C1 segment of cervical spinal cord (tissue), 14 donors: ENCODE data around the gene TTLL11.
"Not testable (repeated sequence)": the region's sequence is repeated elsewhere in the genome, so short reads cannot be mapped to it uniquely, and the experiment has no call there.

Experiments
- DNase-seq, 14 donors: peaks; one replicate each; lab custom pipeline; 2025; lab: John Stamatoyannopoulos, UW

Gene TTLL11

DNA sequence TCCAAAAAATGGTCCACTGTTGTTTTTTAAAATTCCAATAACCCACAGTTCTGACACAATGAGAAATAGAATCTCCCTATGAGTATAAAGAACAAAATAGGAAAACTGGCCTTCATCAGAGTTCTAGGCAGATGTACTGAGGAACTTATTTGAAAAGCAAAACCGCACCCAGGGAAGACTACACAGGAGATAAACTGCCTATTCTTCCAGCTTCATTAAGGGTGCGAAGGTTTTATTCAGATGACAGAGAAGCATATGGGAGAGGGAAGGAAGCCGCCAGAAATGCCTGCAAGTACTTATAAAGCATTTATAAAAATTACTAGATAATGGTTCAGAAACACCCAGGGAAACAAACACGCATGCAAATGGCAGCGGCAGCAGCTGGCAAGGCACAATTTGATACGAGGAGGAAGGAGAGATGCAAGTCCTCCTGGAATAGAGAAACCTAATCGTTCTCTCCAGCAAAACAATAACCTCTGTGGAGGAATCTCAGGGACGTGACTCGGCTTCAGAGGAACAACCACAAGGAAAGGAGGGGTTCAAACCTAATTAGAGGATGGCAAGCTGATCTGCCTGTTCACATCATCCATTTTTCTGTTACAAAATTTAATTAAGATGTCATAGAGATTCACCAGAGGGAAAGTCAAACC is 9.0 kb downstream of the TTLL11 start:
- no peak for DNase-seq

DNA sequence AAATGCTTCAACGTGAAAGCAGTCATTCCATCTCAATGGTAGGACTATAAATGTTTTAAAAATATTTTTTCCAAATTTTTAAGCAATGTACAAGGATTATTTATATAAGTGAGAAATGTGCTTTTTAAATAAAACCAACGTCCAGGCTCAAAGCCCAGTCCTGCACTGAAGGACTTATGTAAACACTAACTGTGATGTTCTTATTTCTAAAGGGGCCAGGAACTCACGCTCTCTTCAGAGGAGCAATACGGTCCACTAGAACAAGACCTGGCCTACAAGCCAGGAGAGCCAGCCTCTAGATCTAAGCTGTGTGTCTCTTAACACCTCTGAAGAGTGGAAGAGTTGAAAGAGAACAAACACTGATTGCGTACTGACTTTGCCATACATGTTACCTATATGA is 12.1 kb downstream of the TTLL11 start:
- no peak for DNase-seq

DNA sequence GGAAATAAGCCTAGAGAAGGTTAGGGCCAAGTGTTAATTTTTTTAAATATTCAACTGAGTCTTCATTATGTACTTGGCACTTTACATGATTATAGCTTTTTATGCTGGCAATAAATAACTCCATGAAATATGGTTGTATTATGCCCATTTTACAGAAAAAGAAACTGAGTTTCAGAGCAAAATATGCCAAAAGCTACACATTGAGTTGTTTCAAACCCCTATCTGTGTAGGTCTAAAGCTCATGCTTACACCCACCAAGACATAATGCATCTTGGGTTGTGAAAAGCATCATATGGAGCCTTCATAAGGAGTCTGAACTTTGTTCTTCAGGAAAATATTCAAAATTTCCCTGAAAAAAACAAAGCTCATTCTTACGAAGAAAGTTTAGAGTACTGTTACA is 14.6 kb downstream of the TTLL11 start:
- no peak for DNase-seq

DNA sequence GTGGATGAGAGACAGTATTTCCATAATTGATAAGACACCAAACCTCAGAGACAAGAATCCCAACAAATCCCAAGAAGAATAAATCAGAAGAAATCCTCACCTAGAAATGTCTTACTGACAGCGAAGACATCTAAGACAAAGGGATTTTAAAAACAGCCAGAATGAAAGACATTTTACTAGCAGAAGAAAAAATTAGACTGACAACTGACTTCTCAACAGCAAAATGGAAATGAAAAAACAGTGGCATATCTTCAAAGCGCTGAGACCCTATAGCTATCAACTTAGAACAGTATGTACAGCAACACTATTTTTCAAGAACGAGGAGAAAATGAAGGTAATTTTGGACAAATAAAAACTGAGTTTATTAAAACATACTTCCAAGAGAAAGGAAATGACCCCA is 16.3 kb downstream of the TTLL11 start:
- DNase-seq, result no peak

DNA sequence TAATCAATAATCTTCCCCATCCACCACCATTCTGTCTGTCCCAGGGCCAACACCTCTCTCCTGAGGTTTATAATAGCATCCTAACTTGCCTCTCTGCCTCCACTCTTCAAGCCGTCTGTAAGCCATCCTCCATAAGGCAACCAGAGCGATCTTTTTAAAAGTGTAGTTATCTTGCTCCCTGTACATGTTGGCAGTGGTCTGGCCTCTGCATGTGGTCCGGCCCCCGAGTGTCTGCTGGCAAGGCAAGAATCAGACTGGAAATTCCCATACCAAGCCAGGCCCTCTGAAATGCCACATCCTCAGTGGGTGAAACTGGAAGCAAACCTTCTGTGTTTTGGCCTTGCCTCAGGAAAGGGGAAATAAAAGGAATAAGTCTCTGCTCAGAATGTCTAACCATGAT is 17.0 kb downstream of the TTLL11 start:
- no peak for DNase-seq

DNA sequence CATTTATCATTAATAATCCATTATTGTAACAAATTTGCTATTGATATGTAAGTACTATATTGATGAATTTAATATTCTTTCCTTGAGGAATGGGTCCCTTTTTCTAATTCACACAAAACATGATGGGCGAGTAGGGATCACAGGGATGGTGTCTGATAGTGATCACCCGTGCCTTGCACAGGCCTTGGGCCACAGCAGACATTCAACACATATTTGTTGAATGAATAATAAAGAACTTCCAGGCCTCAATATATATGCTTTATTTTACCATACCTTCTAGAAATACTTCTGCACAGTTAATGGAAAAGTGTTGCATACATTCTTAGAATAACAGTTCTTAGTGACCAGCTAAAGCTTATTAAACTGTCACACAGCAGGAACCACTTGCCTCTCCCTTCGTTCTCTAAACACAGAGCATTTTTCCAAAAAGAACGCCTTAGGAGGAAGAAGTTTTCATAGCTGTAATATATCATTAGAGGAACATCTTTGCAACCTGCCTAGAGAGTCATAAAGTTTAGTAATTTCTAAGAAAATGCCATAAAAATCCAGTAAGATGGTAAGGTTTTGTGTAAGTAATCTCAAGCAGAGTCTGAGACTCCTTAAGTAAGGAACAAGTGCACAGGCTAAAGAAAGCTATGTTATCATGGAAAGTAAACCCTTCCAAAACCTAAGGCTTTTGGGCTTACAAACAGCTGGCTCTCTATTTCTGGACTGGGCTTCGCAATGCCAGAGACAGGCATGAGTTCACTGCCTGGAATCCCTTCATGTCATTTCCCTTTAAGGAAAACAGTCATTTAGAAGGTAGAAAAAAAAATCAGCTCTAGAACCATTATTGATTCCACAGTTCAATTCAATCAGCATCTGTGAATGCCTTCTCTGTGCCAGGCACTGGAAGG is 17.7 kb downstream of the TTLL11 start:
- DNase-seq, result no peak

DNA sequence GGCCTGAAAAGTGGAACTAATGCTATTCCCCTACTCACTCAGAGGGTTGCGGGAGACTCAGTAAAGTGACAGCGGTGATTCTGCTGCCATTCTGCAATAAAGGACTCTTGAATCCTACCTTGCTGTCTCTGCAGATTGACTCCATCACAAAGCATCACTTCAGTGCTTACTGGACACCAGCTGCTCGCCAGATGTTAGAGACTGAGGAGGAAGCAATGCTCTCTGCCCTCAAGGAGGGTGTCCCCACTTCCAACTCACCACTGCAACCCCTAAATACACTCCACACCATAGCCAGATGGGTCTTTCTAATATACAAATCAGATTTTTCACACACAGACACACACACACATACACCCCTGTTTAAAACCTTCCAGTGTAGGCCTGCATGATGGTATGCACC is 21.4 kb downstream of the TTLL11 start:
- no peak for DNase-seq

DNA sequence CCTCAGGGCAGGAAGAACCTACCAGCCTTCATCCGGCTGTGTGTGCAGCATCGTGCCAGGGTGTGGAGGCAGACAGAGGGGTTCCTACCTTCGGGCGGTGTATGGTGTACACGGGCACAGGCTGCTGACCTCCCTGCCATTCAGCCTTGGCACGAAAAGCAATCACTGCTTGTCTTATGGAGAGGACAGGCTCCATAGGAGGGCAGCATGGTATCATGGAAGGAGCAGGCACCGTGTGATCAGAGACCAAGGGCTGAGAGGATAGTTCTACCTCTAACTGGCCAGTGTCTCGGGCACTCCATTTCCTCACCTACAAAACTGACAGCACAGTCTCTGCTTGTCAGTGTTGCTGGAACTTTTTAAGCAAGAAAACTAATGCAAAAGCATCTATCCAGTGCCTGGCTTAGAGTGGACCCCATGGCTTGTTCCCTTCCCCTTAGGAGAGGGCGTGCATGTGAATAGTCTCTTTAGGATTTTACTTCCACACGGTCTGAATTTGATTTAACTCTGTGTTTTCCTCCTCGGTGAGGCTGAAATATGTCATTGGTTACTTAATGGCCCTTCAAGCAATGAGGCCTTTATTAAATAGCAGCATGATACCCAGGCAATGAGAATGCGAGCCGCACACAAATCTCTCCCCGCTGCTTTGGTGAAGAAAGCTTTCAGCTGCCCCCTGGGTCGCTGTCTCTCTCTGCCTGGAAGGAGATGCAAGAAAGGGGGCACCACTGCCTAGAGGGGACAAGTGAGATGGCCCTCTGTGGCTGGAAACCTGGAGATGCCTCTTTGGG is 22.2 kb downstream of the TTLL11 start:
- DNase-seq, result peak in 1 of 14 donors; percentile 33

DNA sequence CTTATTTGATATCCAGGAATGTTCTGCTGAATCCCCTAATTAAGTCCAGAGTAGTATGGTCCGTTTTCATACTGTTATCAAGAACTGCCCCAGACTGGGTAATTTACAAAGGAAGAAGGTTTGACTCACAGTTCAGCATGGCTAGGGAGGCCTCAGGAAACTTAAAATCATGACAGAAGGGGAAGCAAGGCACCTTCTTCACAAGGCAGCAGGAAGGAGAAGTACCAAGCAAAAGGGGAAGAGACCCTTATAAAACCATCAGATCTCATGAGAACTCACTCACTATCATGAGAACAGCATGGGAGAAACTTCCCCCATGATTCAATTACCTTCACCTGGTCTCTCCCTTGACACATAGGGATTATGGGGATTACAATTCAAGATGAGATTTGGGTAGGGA is 26.4 kb downstream of the TTLL11 start:
- DNase-seq, result not testable (repeated sequence)

DNA sequence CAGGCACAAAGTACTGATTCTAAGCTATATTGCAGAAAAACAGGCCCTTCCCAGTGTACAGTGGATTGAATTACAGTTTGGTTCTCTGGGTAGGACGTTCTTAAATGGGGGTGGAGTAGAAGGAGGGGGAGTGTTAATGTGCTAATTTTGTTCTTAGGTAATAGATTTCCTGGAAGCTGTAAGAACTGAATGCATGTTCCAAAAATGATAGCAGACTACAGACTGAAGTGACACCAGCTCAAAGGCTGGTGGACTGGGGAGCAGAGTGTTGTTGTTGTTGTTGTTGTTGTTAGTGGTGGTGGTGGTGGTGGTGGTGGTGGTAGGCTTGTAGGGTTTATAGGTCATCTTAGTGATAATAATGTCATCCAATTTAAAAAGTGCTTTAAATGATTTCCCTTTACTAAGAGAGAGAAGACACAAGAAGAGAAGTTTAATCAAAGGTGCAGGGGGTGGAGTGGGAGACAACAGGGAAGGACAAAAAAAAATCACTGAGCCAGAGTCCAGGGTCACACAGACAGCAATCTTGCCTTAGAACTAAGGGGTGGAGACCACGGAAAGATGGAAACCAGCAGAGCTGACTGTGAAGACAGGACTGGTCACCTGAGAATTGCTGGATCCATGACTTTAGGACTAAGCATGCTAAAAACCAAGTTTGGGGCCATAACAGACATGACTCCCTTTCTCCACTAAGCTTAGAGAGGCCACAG is 27.0 kb downstream of the TTLL11 start:
- no peak for DNase-seq

DNA sequence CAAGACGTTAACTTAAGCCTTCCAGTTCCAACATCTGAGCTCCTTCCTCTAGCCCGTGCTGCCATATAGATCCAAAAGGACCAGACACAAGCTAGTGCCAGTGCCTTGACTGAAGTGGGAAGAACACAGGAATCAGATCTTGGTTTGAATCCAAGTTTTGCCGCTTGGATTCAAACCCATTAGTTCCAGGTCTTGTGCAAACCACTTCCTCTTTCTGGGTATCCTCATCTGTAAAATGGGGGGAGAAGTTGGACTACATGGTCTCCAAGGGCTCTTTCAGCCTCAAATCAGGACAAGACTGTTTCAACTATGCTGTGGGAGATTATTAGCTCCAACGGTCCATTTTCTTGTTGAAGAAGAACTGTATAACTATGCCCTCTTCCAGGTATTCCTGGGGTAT is 32.6 kb downstream of the TTLL11 start:
- no peak for DNase-seq

DNA sequence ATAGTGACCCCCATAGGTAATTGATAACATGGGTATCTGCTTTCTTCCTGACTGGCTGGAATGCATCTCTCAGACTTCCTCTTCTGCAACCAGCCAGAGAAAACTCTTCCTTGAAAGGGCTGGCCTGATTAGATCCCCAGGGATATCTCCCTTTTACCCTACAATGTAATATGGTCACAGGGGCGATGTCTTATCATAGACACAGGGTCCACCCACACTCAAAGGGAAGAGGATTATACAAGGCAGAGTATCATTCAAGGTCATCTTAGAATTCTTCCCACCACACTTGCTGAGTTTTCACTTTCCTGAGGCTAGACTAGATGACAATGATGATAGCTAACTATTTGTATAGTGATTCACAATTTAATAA is 33.2 kb downstream of the TTLL11 start:
- no peak for DNase-seq

DNA sequence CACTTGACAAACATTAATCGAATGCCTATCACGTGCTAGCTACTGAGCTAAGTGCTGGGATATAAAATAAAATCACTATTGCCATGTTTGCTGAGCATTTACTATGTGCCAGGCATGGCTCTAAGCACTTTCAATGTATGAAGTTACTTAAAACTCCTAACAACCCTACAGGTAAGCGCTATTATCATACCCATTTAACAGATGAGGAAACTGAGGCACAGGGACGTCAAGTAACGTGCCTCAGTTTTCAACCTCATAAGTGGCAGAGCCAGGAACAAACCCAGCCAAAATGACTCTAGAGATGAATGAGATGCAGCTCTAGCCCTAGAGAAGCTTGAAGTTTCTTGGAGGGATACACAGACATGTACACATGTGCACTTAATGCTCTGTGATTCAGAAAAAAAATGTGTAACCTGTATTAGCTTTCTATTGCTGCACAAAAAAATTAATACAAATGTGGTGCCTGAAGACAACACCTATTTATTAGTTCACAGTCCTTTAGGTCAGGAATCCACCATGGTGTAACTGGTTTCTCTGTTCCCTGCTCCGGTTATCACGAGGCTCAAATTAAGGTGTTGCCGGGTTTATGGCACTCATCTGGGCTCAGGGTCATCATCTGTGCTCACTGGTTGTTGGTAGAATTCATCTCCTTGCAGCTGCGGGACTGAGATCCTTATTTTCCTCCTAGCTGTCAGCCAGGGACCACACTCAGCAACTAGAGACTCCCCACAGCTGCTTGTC is 33.7 kb downstream of the TTLL11 start:
- no peak for DNase-seq

DNA sequence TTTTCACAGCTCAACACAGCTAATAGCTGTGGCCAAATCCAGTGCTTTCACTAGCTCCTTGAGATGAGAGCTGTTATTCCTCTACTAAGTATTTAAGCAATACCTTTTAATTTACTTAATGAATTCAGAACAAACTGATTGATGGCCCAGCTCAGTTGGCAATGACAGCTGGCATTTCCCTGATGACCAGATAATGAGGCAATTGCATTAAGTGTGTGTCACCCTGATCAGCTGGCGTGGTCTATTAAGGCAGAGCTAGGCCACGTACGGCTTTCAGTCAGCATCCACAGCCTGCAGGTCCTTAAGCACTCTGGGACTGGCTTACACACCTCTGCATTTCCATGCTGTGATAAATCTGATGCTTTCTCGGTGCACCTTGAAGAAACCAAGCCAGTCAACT is 34.4 kb downstream of the TTLL11 start:
- no peak for DNase-seq

DNA sequence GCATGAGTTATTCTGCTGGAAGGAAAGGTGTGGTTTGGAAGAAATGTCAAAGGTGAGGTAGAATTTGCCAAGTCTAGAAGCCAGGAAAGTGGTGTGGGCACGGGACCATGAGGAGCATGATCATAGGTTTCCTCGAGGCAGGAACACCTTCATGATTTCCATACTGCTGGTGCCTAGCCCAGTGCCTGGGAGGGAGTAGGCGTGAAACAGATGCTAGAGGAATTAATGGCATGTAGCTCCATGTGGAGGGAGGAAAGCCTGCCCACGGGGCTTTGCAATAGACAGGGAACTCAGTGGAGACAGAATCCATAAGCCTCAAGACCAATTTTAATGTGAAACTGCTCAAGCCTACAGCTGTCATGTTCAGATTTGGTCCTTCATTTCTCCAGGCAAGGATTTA is 35.1 kb downstream of the TTLL11 start:
- DNase-seq, result no peak

DNA sequence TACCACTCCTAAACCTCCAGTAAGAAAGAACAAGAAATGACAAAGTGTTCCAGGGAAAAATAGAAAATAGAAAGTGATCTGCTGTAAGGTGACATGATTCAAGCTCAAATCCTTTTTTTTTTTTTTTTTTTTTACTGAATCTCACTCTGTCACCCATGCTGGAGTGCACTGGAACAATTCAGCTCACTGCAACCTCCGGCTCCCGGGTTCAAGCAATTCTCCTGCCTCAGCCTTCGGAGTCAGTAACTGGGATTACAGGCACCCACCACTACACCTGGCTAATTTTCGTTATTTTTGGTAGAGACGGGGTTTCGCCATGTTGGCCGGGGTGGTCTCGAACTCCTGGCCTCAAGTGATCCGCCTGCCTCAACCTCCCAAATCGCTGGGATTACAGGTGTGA is 35.9 kb downstream of the TTLL11 start:
- no peak for DNase-seq

DNA sequence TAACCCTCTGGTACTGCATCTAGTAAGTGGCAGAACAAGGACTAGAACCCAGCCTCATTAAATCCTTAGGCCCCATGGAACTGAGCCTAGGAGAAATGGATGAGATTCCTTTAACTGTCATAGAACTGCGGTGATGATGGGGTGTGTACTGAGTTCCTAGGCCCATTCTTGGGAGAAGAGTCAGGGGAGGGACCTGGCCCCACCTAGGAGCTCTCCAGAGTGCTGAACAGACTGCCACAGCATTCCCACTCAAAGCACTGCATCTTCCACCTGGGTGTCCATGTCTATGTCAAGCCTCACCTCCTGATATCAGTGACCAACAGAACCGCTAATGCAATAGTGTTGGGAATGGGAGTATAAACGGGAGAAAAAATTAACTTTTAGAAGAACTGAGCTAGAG is 36.6 kb downstream of the TTLL11 start:
- DNase-seq, result no peak

DNA sequence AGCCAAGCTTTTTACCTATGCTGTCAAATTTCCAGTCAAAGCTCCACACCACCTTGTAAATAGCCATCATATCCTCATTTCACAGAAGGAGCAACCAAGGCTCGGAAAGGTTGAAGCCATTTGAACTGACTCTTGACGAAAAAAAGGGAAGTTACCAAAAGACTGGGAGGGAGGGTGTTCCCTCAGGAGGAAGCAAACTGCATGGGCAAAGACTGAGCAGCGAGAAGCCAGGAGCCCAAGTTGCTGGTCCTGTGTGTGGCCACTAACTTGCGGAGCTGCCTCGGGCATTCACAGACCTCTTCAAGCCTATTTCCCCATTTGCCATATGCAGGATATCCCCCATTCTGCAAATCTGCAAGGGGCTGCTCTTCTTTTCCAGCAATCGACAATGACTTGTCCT is 37.4 kb downstream of the TTLL11 start:
- DNase-seq, result no peak

DNA sequence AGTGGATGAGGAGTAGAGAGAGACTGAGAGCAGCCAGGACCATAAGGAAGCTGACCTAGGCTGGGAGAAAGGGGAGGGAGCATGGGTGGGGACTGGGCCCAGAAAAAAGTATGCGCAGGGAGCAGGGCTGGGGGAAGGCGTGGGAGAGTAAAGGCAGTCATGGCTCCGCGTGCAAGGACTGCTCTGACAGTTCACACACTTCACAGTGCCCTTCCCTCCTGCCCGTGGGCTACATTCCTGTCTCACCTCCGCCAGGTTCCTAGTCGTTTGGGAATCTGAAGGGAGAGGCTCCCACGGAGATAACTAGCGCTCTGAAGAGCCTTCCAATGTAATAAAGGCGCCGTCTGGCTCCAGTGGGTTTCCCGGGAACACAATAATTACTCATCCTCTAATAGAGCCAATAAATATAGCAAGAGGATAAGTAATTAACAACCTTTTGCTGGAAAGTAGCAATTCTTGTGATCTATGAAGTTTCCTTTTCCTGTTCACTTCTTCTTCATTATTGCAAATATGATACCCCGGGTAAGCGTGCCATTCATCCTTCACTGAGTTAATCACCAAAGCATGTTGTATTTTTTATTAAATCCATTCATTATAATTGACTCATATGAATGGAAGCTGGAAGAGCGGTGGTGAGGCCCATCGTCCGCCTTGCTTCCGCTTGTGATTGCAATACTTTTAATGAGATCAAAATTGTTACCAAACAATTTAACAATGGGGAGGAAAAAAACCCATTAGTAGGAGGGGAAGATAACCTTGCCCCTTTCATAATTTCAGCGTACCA is 39.3 kb downstream of the TTLL11 start:
- no peak for DNase-seq

DNA sequence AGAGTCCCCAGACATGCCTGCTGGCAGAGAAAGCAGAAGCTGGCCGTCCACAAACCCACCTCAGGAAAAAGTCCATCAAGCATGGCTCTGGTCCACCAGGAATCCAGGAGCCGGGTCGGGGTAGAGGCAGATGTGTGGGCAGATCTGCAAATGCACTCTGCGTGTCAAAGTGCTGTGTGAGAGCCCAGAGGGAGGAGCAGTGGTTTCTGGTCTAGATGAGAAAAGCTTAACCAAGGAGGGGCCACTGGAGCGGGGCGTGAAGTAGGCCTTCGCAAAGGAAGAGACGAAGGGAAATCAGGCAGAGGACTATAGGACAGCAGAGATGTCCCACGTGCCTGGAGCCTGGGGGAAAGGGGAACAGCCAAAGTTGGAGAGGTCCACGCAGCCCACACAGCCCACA is 40.0 kb downstream of the TTLL11 start:
- no peak for DNase-seq
